HL-60 (cell line): ENCODE measurements around the gene APC2.

Experiments
- DNase-seq, 2 experiments: peaks; one replicate each; pipeline ENCODE4 v3.0.0-alpha.2; 2010 to 2020; ENCODE audit warnings: low read depth in 1 of 2, low spot score in 1 of 2
- H3K27ac ChIP-seq: fragments of 250-450 bp; sonication (Bioruptor Pico); replicated peaks from 2 replicates; pipeline ENCODE4 v1.5.1; 2020; ENCODE audit warnings: mild to moderate bottlenecking, moderate library complexity
- H3K27me3 ChIP-seq: fragments of 250-450 bp; sonication (Bioruptor Pico); 2 replicates; pipeline ENCODE4 v1.5.1; 2021; ENCODE audit warnings: mild to moderate bottlenecking, moderate library complexity; ENCODE audit not compliant: insufficient read depth, poor library complexity, severe bottlenecking
- H3K4me3 ChIP-seq: replicated peaks from 2 replicates; pipeline ENCODE4 v1.5.1; 2011; ENCODE audit warnings: mild to moderate bottlenecking, control low read depth, low read length; ENCODE audit not compliant: insufficient read depth
- CTCF ChIP-seq: IDR thresholded peaks from one replicate; pipeline ENCODE4 v1.5.1; 2011; ENCODE audit warnings: low read length, control low read depth, inconsistent platforms; ENCODE audit not compliant: insufficient read depth
- GABPA ChIP-seq: IDR thresholded peaks from 2 replicates; pipeline ENCODE4 v1.6.1; 2012; ENCODE audit warnings: low read depth
- POLR2AphosphoS5 ChIP-seq: IDR thresholded peaks from 2 replicates; pipeline ENCODE4 v1.6.1; 2012; ENCODE audit warnings: low read depth
- REST ChIP-seq: IDR thresholded peaks from 2 replicates; pipeline ENCODE4 v1.6.1; 2012; ENCODE audit warnings: low read depth; ENCODE audit not compliant: insufficient replicate concordance
- SPI1 ChIP-seq: IDR thresholded peaks from 2 replicates; pipeline ENCODE4 v1.6.1; 2012; ENCODE audit warnings: low read depth, mild to moderate bottlenecking, borderline replicate concordance

The APC2 gene

GRCh38 chr19:1481893-1482360, 32.0 kb downstream of the APC2 start:
- no peak overlapping the region for H3K4me3 ChIP-seq
- H3K27ac ChIP-seq: no peak overlapping the region
- H3K27me3 ChIP-seq: no peaks in the 10 kb centered on the region
- no peak for DNase-seq
- TF ChIP-seq POLR2AphosphoS5: no peak
- no peak for TF ChIP-seq SPI1
- no peak for TF ChIP-seq GABPA
- TF ChIP-seq CTCF: no peak
- TF ChIP-seq REST: no peak

GRCh38 chr19:1482361-1483130, 32.6 kb downstream of the APC2 start:
- H3K27ac ChIP-seq: no peak overlapping the region
- DNase-seq: no peak
- H3K4me3 ChIP-seq: no peak overlapping the region
- TF ChIP-seq REST (no peak), POLR2AphosphoS5 (no peak), SPI1 (no peak), CTCF (no peak), GABPA (no peak)
- no peaks in the 10 kb centered on the region for H3K27me3 ChIP-seq

- DNase-seq: no peak
- TF ChIP-seq POLR2AphosphoS5: no peak
- no peak for TF ChIP-seq CTCF
- TF ChIP-seq SPI1: no peak
- TF ChIP-seq REST: no peak
- no peak for TF ChIP-seq GABPA
- Histone ChIP-seq H3K4me3 (no peak overlapping the region), H3K27me3 (no peaks in the 10 kb centered on the region), H3K27ac (no peak overlapping the region)
These were observed 33.4 kb downstream of the APC2 start for GRCh38 chr19:1483131-1483978.
